SU-DHL-6 (cell line): Measurements from ENCODE around the gene GNB1L.

Experiments
- H2AFZ ChIP-seq: fragments of 200-600 bp; sonication (generic); 2 replicates; pipeline ENCODE4 v1.6.1; 2014; ENCODE audit warnings: low read depth, mild to moderate bottlenecking, moderate library complexity, mixed read lengths, antibody characterized with exemption, low read length; ENCODE audit not compliant: severe bottlenecking
- H3F3A ChIP-seq: fragments of 200-600 bp; shearing (Covaris generic); 2 replicates; pipeline ENCODE4 v1.6.0; 2016; ENCODE audit warnings: antibody characterized with exemption, mild to moderate bottlenecking; ENCODE audit not compliant: insufficient read depth
- H3K27ac ChIP-seq: fragments of 200-600 bp; sonication (generic); 2 replicates; pipeline ENCODE4 v1.5.1; 2016; ENCODE audit warnings: low read depth, mild to moderate bottlenecking, low read length, moderate library complexity, mixed read lengths
- H3K27me3 ChIP-seq: fragments of 200-600 bp; sonication (generic), shearing (Covaris generic); 2 replicates; pipeline ENCODE4 v1.6.0; 2014; ENCODE audit warnings: mild to moderate bottlenecking, low read length
- H3K36me3 ChIP-seq: fragments of 200-600 bp; sonication (generic); 2 replicates; pipeline ENCODE4 v1.6.1; 2014; ENCODE audit warnings: mild to moderate bottlenecking, low read length, mixed read lengths
- H3K4me2 ChIP-seq: fragments of 300-600, 200-600 bp; shearing (Covaris generic), sonication (generic); 2 replicates; pipeline ENCODE4 v1.6.0; 2014; ENCODE audit warnings: low read length, low read depth, mild to moderate bottlenecking; ENCODE audit not compliant: poor library complexity, severe bottlenecking
- H3K4me3 ChIP-seq: fragments of 200-600 bp; sonication (generic); 2 replicates; pipeline ENCODE4 v1.5.1; 2014; ENCODE audit warnings: antibody characterized with exemption, low read length, mild to moderate bottlenecking, mixed read lengths; ENCODE audit not compliant: insufficient read depth, poor library complexity, severe bottlenecking
- H3K79me2 ChIP-seq: fragments of 200-600 bp; sonication (generic); 2 replicates; pipeline ENCODE4 v1.6.1; 2014; ENCODE audit warnings: mild to moderate bottlenecking, low read length, moderate library complexity; ENCODE audit not compliant: insufficient read depth
- H3K9ac ChIP-seq: fragments of 200-600 bp; sonication (generic); 2 replicates; pipeline ENCODE4 v1.7.0; 2014; ENCODE audit warnings: mild to moderate bottlenecking, low read length
- H3K9me2 ChIP-seq: fragments of 200-600 bp; sonication (generic); replicated peaks from 2 replicates; pipeline ENCODE4 v1.6.1; 2014; ENCODE audit warnings: low read length; ENCODE audit not compliant: insufficient read depth
- H3K9me3 ChIP-seq: fragments of 200-600 bp; sonication (generic); 2 replicates; pipeline ENCODE4 v1.6.1; 2014; ENCODE audit warnings: low read length, mixed read lengths; ENCODE audit not compliant: insufficient read depth
- H4K20me1 ChIP-seq: fragments of 200-600 bp; sonication (generic); 2 replicates; pipeline ENCODE4 v1.6.1; 2014; ENCODE audit warnings: low read depth, mild to moderate bottlenecking, antibody characterized with exemption, low read length, moderate library complexity, mixed read lengths
- CTCF ChIP-seq: fragments of 200-600 bp; sonication (generic); IDR thresholded peaks from one replicate; pipeline ENCODE4 v1.5.1; 2017; ENCODE audit warnings: antibody characterized with exemption, mild to moderate bottlenecking, low read length, moderate library complexity; ENCODE audit not compliant: insufficient read depth, poor library complexity, severe bottlenecking
- EZH2phosphoT487 ChIP-seq: fragments of 200-600 bp; sonication (generic), shearing (Covaris generic); conservative IDR thresholded peaks from 2 replicates; pipeline ENCODE4 v1.6.1; 2018; ENCODE audit warnings: mild to moderate bottlenecking, antibody characterized with exemption, low read length, moderate library complexity, mixed read lengths

Gene GNB1L

GRCh38 chr22:19853058-19853878 lies 1.4 kb downstream of the GNB1L start:
- H3F3A ChIP-seq, result no peaks in the 10 kb centered on the region
- no peaks in the 10 kb centered on the region for H3K9me2 ChIP-seq
- no peak overlapping the region for H3K27ac ChIP-seq
- H3K9ac ChIP-seq, result peak overlapping the region; percentile 97
- no peaks in the 10 kb centered on the region for H3K27me3 ChIP-seq
- H3K9me3 ChIP-seq, result no peaks in the 10 kb centered on the region
- H3K4me3 ChIP-seq, result peak overlapping the region; percentile 78
- peak overlapping the region; percentile 60 for H3K4me2 ChIP-seq
- peaks cover 29% of the 10 kb centered on the region for H3K79me2 ChIP-seq
- H3K36me3 ChIP-seq, result no peaks in the 10 kb centered on the region
- H4K20me1 ChIP-seq, result no peaks in the 10 kb centered on the region
- H2AFZ ChIP-seq, result no peak overlapping the region
- TF ChIP-seq CTCF, result no peak
- no peak for TF ChIP-seq EZH2phosphoT487

- Histone ChIP-seq H3K27me3 (no peaks in the 10 kb centered on the region), H3K79me2 (peaks cover 29% of the 10 kb centered on the region), H3K4me3 (no peak overlapping the region), H3K9me3 (no peaks in the 10 kb centered on the region), H3K9me2 (no peaks in the 10 kb centered on the region), H3K4me2 (no peak overlapping the region), H3F3A (no peaks in the 10 kb centered on the region), H2AFZ (no peak overlapping the region), H3K9ac (no peak overlapping the region), H3K27ac (no peak overlapping the region), H3K36me3 (no peaks in the 10 kb centered on the region), H4K20me1 (no peaks in the 10 kb centered on the region)
- TF ChIP-seq EZH2phosphoT487, result no peak
- TF ChIP-seq CTCF, result no peak
These were observed 2.4 kb downstream of the GNB1L start for GRCh38 chr22:19852177-19852781.

- no peak overlapping the region for H3K4me3 ChIP-seq
These were observed 3.1 kb downstream of the GNB1L start for GRCh38 chr22:19851291-19852176.

More at GRCh38 chr22:19851291-19852176, 3.1 kb downstream of the GNB1L start:
- no peak overlapping the region for H3K27ac ChIP-seq
- no peaks in the 10 kb centered on the region for H3K9me3 ChIP-seq
- TF ChIP-seq CTCF (no peak), EZH2phosphoT487 (no peak)
- H3K79me2 ChIP-seq, result peaks cover 29% of the 10 kb centered on the region
- H3K27me3 ChIP-seq, result no peaks in the 10 kb centered on the region
- no peaks in the 10 kb centered on the region for H3F3A ChIP-seq
- H3K9ac ChIP-seq, result no peak overlapping the region
- H3K4me2 ChIP-seq, result no peak overlapping the region
- no peaks in the 10 kb centered on the region for H3K9me2 ChIP-seq
- no peaks in the 10 kb centered on the region for H4K20me1 ChIP-seq
- H3K36me3 ChIP-seq, result no peaks in the 10 kb centered on the region
- no peak overlapping the region for H2AFZ ChIP-seq
